SK-N-SH (cell line): ENCODE results near the gene MED27. TPM values are rescaled to one million over a fixed set of nuclear protein-coding genes. Genes with fewer than 3 reads are reported as not detected.

Experiments used
- CTCF ChIA-PET: fragments of 300-600, 350-600 bp; formaldehyde crosslinking; extraction: SDS; loops from one replicate; lab custom pipeline; 2021; lab: Yijun Ruan, JAX
- POLR2A ChIA-PET: fragments of 350-600 bp; sonication (Branson Sonifier 250); formaldehyde crosslinking; extraction: SDS; loops from one replicate; lab custom pipeline; 2020; ENCODE audit warnings: antibody characterized with exemption, inconsistent platforms; lab: Yijun Ruan, JAX
- DNase-seq: peaks from one replicate; pipeline ENCODE4 v3.0.0; 2012
- H2AFZ ChIP-seq: fragments of 200-600 bp; sonication (generic); 2 replicates; pipeline ENCODE4 v1.8.1; 2016; ENCODE audit warnings: antibody characterized with exemption, mild to moderate bottlenecking, low read depth
- H3F3A ChIP-seq: fragments of 200-600 bp; sonication (generic); replicated peaks from 2 replicates; pipeline ENCODE3; 2016; ENCODE audit warnings: antibody characterized with exemption, mild to moderate bottlenecking; ENCODE audit not compliant: insufficient read depth
- H3K27ac ChIP-seq, 2 experiments: fragments of 200-500 bp in 1 of 2; fragments of 200-600 bp in 1 of 2; sonication (Bioruptor generic) in 1 of 2; sonication (generic), shearing (Covaris generic) in 1 of 2; 2 replicates each; pipeline versions ENCODE4 v1.5.1 to v1.6.1; 2014 to 2016; ENCODE audit warnings: low read depth in 2 of 2, inconsistent platforms in 1 of 2, low read length in 1 of 2, mild to moderate bottlenecking in 1 of 2, mixed read lengths in 1 of 2
- H3K27me3 ChIP-seq: fragments of 200-600 bp; sonication (generic), shearing (Covaris generic); 2 replicates; pipeline ENCODE4 v1.6.1; 2016; ENCODE audit warnings: mixed run types; ENCODE audit not compliant: insufficient read depth
- H3K36me3 ChIP-seq, 2 experiments: fragments of 200-500 bp in 1 of 2; fragments of 200-600 bp in 1 of 2; sonication (Bioruptor generic) in 1 of 2; sonication (generic) in 1 of 2; replicated peaks in 1 of 2; 2 replicates each; pipeline versions ENCODE3 to v1.5.1; 2014 to 2016; ENCODE audit warnings: low read length in 1 of 2, mild to moderate bottlenecking in 1 of 2; ENCODE audit not compliant: insufficient read depth in 2 of 2, control insufficient read depth in 1 of 2
- H3K4me1 ChIP-seq, 2 experiments: fragments of 200-500 bp in 1 of 2; fragments of 200-600 bp in 1 of 2; sonication (Bioruptor generic) in 1 of 2; sonication (generic), shearing (Covaris generic) in 1 of 2; 2 replicates each; pipeline versions ENCODE4 v1.5.1 to v1.6.1; 2014 to 2016; ENCODE audit warnings: low read depth in 1 of 2, low read length in 1 of 2, mixed run types in 1 of 2; ENCODE audit not compliant: insufficient read depth in 2 of 2, control insufficient read depth in 1 of 2
- H3K4me2 ChIP-seq: fragments of 200-600 bp; sonication (generic), shearing (Covaris generic); 2 replicates; pipeline ENCODE4 v1.6.1; 2017; ENCODE audit warnings: mixed run types
- H3K4me3 ChIP-seq, 2 experiments: fragments of 200-500 bp in 1 of 2; fragments of 200-600 bp in 1 of 2; sonication (Bioruptor generic) in 1 of 2; sonication (generic), shearing (Covaris generic) in 1 of 2; 2 replicates each; pipeline versions ENCODE4 v1.5.1 to v1.8.1; 2014 to 2016; ENCODE audit warnings: low read depth in 2 of 2, inconsistent platforms in 1 of 2, low read length in 1 of 2, mild to moderate bottlenecking in 1 of 2, mixed read lengths in 1 of 2, moderate library complexity in 1 of 2
- H3K79me2 ChIP-seq: fragments of 200-600 bp; sonication (generic); 2 replicates; pipeline ENCODE4 v1.8.1; 2017; ENCODE audit warnings: mild to moderate bottlenecking; ENCODE audit not compliant: insufficient read depth
- H3K9ac ChIP-seq: fragments of 200-600 bp; sonication (generic); 2 replicates; pipeline ENCODE4 v1.6.1; 2017; ENCODE audit warnings: mixed run types
- H3K9me2 ChIP-seq: fragments of 200-600 bp; sonication (generic); 2 replicates; pipeline ENCODE4 v1.6.1; 2017; ENCODE audit warnings: mixed run types
- H3K9me3 ChIP-seq: fragments of 200-600 bp; sonication (generic); 2 replicates; pipeline ENCODE4 v1.6.1; 2017; ENCODE audit warnings: mixed run types, mild to moderate bottlenecking, moderate library complexity
- H4K20me1 ChIP-seq: fragments of 200-600 bp; sonication (generic); 2 replicates; pipeline ENCODE4 v1.6.1; 2017; ENCODE audit warnings: mild to moderate bottlenecking, mixed run types; ENCODE audit not compliant: insufficient read depth
- CHD2 ChIP-seq: fragments of 150-350 bp; IDR thresholded peaks from 2 replicates; pipeline ENCODE4 v1.6.1; 2018; ENCODE audit warnings: low read length; ENCODE audit not compliant: partially characterized antibody
- EP300 ChIP-seq, 2 experiments: IDR thresholded peaks; 2 replicates each; pipeline versions ENCODE4 v1.4.0 to v1.6.1; 2012; ENCODE audit warnings: borderline replicate concordance in 1 of 2, low read depth in 1 of 2, low read length in 1 of 2
- GABPA ChIP-seq: IDR thresholded peaks from 2 replicates; pipeline ENCODE4 v1.4.0; 2012; ENCODE audit warnings: low read depth, mild to moderate bottlenecking
- GATA2 ChIP-seq: sonication (generic); formaldehyde crosslinking; IDR thresholded peaks from 2 replicates; pipeline ENCODE4 v1.5.0; 2020; ENCODE audit warnings: mild to moderate bottlenecking, missing genetic modification reagents
- JUND ChIP-seq: IDR thresholded peaks from 2 replicates; pipeline ENCODE4 v1.4.0; 2012
- MXI1 ChIP-seq: IDR thresholded peaks from 2 replicates; pipeline ENCODE4 v1.6.1; 2012; ENCODE audit warnings: mild to moderate bottlenecking, low read depth, low read length, improper control_type of control experiment
- RAD21 ChIP-seq: IDR thresholded peaks from 2 replicates; pipeline ENCODE4 v1.6.1; 2012; ENCODE audit warnings: mild to moderate bottlenecking, low read length
- RCOR1 ChIP-seq: fragments of 150-350 bp; IDR thresholded peaks from 2 replicates; pipeline ENCODE4 v1.6.1; 2017; ENCODE audit warnings: antibody characterized with exemption, low read length
- RFX5 ChIP-seq: IDR thresholded peaks from 2 replicates; pipeline ENCODE4 v1.6.1; 2012; ENCODE audit warnings: mild to moderate bottlenecking, improper control_type of control experiment, low read length
- RXRA ChIP-seq: IDR thresholded peaks from 2 replicates; pipeline ENCODE4 v1.4.0; 2012; ENCODE audit warnings: low read depth, mild to moderate bottlenecking, borderline replicate concordance
- SMC3 ChIP-seq: IDR thresholded peaks from 2 replicates; pipeline ENCODE4 v1.6.1; 2012; ENCODE audit warnings: low read depth, low read length, improper control_type of control experiment
- YY1 ChIP-seq: IDR thresholded peaks from 2 replicates; pipeline ENCODE4 v1.4.0; 2012; ENCODE audit warnings: low read depth, mild to moderate bottlenecking
- WGBS: methylation state at CpG from one replicate; pipeline ENCODE4 v1.1.6; 2017; ENCODE audit warnings: low lambda C conversion rate; 5-methylcytosine and 5-hydroxymethylcytosine counted together
- polyA plus RNA-seq, 3 experiments: library from polyadenylated mRNA; depleted of rRNA; stranded (reverse); fragments of >200 nt; gene quantifications; 2 replicates each; pipeline ENCODE4 v1.2.3, GENCODE V29; 2012
- TF ChIP-seq, protein P1 (sequence below): IDR thresholded peaks from 2 replicates; pipeline ENCODE4 v1.6.1; 2012; ENCODE audit warnings: mild to moderate bottlenecking, low read depth, low read length, moderate library complexity
- TF ChIP-seq, protein P2 (sequence below): fragments of 150-350 bp; IDR thresholded peaks from 2 replicates; pipeline ENCODE4 v1.6.1; 2017; ENCODE audit warnings: antibody characterized with exemption, low read length, low read depth, borderline replicate concordance
- TF ChIP-seq, protein P3 (sequence below): fragments of 200-600 bp; sonication (generic); IDR thresholded peaks from 2 replicates; pipeline ENCODE4 v1.6.1; 2017; ENCODE audit warnings: antibody characterized with exemption, mild to moderate bottlenecking, moderate library complexity

Gene MED27
- polyA plus RNA-seq, 1 of the 3 experiments (the other 2 are of a cell fraction), result 35.0 TPM

DNA sequence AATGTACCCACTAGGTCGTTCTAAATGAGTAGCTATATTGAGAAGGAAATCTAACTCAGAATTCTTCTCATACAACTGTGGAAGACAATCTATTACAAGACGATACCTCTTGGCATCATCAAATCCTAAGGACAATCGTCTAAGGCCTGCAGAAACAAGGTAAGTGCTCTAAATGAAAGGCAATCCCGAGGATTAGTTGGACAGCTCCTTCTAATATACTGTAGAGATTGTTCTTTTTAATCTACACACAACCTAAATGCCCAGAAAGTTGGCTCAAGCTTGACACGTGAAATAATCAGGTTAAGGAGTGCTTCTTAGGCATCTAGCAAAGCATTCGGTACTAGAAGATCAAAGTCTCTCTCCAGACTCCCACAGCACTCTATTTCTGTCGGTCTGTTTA is 55.1 kb downstream of the MED27 start:
- no peak for TF ChIP-seq CHD2
- TF ChIP-seq SMC3, result no peak
- no peak for TF ChIP-seq GATA2 (CRISPR knock-in tag)
- TF ChIP-seq, protein P1, sequence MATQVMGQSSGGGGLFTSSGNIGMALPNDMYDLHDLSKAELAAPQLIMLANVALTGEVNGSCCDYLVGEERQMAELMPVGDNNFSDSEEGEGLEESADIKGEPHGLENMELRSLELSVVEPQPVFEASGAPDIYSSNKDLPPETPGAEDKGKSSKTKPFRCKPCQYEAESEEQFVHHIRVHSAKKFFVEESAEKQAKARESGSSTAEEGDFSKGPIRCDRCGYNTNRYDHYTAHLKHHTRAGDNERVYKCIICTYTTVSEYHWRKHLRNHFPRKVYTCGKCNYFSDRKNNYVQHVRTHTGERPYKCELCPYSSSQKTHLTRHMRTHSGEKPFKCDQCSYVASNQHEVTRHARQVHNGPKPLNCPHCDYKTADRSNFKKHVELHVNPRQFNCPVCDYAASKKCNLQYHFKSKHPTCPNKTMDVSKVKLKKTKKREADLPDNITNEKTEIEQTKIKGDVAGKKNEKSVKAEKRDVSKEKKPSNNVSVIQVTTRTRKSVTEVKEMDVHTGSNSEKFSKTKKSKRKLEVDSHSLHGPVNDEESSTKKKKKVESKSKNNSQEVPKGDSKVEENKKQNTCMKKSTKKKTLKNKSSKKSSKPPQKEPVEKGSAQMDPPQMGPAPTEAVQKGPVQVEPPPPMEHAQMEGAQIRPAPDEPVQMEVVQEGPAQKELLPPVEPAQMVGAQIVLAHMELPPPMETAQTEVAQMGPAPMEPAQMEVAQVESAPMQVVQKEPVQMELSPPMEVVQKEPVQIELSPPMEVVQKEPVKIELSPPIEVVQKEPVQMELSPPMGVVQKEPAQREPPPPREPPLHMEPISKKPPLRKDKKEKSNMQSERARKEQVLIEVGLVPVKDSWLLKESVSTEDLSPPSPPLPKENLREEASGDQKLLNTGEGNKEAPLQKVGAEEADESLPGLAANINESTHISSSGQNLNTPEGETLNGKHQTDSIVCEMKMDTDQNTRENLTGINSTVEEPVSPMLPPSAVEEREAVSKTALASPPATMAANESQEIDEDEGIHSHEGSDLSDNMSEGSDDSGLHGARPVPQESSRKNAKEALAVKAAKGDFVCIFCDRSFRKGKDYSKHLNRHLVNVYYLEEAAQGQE, result peak; percentile 47; the same call in 1 of the 2 replicates
- no peak for TF ChIP-seq MXI1
- TF ChIP-seq YY1, result no peak
- POLR2A ChIA-PET, result no interaction called here

DNA sequence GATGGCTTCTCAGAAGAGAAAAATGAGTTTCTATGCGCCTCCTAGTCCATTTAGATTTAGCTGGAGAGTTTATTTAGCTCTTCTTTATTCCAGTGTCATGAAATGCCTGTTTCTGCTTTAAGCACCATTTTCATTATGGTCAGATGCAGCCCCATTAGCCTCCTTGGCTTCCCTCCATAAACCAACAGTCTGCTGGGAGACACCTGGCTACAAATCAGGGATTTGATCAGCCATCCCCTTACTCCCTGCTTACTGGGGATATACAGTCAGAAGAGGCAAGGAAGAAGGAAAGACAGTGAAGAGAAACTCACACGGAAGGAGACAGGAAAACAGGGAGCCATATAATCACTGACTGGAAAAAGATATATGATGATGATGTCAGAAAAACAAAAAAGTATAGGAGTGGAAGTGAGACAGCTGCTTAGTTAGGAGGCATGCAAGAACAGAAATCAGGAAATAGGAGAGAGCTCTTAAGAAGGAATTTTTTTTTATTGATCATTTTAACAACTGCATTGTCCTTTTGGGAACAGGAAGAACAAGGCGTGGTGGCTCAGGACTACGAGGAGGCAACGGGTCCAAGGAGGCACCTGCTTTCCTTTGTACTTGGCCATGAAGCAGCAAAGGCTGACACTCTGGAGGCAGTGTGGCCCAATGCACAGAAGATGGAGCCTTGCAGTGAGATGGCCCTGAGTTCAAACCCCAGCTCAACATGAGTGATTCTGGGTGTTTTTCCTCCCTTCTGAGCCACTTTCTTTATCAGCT is 56.1 kb downstream of the MED27 start:
- Histone ChIP-seq H3K9ac (no peak overlapping the region), H3K79me2 (peaks cover 54% of the 10 kb centered on the region; the same call in 1 of the 2 replicates), H3K27me3 (no peaks in the 10 kb centered on the region), H3K4me2 (no peak overlapping the region), H3K27ac (peak overlapping the region in 1 of 2 experiments; percentile 60; a peak in 1 of 4 replicates), H3K9me2 (no peaks in the 10 kb centered on the region), H3F3A (no peaks in the 10 kb centered on the region), H3K9me3 (no peaks in the 10 kb centered on the region), H4K20me1 (peaks cover 42% of the 10 kb centered on the region), H2AFZ (no peak overlapping the region), H3K4me1 (peaks cover 28 to 50% of the 10 kb centered on the region in 2 experiments; a peak in 3 of 4 replicates), H3K4me3 (no peak overlapping the region), H3K36me3 (no peaks in the 10 kb centered on the region)
- WGBS, result 90% methylated on average over 5 of the region's 5 CpGs
- ChIA-PET POLR2A (no interaction called here), CTCF (interaction anchor here (0.6 to 1.7 kb wide), 10 partner anchors 11 to 265 kb away, joined by 3 to 6 read pairs (median 3); no protein-coding TSS in a partner anchor)
- DNase-seq, result peak; percentile 61
- TF ChIP-seq CHD2, result peak; percentile 23
- no peak for TF ChIP-seq RFX5
- no peak for TF ChIP-seq RXRA
- peak in 1 of 2 experiments; percentile 56; a peak in 2 of 4 replicates for TF ChIP-seq EP300 (IDR thresholded peaks at IDR 0.05; ENCODE audit: borderline replicate concordance in 1 of 2, low read depth in 1 of 2, low read length in 1 of 2)
- no peak for TF ChIP-seq JUND
- peak; percentile 56; the same call in 1 of the 2 replicates for TF ChIP-seq RCOR1
- TF ChIP-seq, protein P2, sequence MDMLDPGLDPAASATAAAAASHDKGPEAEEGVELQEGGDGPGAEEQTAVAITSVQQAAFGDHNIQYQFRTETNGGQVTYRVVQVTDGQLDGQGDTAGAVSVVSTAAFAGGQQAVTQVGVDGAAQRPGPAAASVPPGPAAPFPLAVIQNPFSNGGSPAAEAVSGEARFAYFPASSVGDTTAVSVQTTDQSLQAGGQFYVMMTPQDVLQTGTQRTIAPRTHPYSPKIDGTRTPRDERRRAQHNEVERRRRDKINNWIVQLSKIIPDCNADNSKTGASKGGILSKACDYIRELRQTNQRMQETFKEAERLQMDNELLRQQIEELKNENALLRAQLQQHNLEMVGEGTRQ, result no peak
- TF ChIP-seq, protein P1, result no peak
- no peak for TF ChIP-seq GABPA
- TF ChIP-seq, protein P3, sequence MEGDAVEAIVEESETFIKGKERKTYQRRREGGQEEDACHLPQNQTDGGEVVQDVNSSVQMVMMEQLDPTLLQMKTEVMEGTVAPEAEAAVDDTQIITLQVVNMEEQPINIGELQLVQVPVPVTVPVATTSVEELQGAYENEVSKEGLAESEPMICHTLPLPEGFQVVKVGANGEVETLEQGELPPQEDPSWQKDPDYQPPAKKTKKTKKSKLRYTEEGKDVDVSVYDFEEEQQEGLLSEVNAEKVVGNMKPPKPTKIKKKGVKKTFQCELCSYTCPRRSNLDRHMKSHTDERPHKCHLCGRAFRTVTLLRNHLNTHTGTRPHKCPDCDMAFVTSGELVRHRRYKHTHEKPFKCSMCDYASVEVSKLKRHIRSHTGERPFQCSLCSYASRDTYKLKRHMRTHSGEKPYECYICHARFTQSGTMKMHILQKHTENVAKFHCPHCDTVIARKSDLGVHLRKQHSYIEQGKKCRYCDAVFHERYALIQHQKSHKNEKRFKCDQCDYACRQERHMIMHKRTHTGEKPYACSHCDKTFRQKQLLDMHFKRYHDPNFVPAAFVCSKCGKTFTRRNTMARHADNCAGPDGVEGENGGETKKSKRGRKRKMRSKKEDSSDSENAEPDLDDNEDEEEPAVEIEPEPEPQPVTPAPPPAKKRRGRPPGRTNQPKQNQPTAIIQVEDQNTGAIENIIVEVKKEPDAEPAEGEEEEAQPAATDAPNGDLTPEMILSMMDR, result no peak
- TF ChIP-seq RAD21, result peak; percentile 29

More for the DNA sequence above, 55.1 kb downstream of the MED27 start:
- WGBS, result 85% methylated on average over 7 of the region's 7 CpGs
- peaks cover 33% of the 10 kb centered on the region for H4K20me1 ChIP-seq
- CTCF ChIA-PET, result interaction anchor here (0.8 to 1.7 kb wide), 4 partner anchors 12 to 262 kb away, joined by 3 to 6 read pairs (median 4); no protein-coding TSS in a partner anchor
- H3K27ac ChIP-seq, result no peak overlapping the region
- H3K79me2 ChIP-seq, result peaks cover 60% of the 10 kb centered on the region; the same call in 1 of the 2 replicates
- H3K9me3 ChIP-seq, result no peaks in the 10 kb centered on the region
- H3K9ac ChIP-seq, result no peak overlapping the region
- no peak overlapping the region for H3K4me2 ChIP-seq
- H2AFZ ChIP-seq, result no peak overlapping the region
- no peak overlapping the region for H3K4me3 ChIP-seq
- no peak for DNase-seq
- H3K27me3 ChIP-seq, result no peaks in the 10 kb centered on the region
- H3K36me3 ChIP-seq, result no peaks in the 10 kb centered on the region
- H3K4me1 ChIP-seq, result peaks cover 27 to 43% of the 10 kb centered on the region in 2 experiments; a peak in 3 of 4 replicates
- H3K9me2 ChIP-seq, result no peaks in the 10 kb centered on the region
- H3F3A ChIP-seq, result no peaks in the 10 kb centered on the region
